Stimulated activated CD4-positive, alpha-beta T cell treated with anti-CD3 and anti-CD28 coated beads, TNF-alpha, amount 100 ng/mL, for 48 hours (primary cell): ENCODE data around the gene MEGF8.

ENCODE experiments used
- DNase-seq, 3 donors: peaks; one replicate each; pipeline ENCODE4 v3.0.0-alpha.2; 2020; ENCODE audit warnings: low read depth in 3 of 3

Gene MEGF8

DNA sequence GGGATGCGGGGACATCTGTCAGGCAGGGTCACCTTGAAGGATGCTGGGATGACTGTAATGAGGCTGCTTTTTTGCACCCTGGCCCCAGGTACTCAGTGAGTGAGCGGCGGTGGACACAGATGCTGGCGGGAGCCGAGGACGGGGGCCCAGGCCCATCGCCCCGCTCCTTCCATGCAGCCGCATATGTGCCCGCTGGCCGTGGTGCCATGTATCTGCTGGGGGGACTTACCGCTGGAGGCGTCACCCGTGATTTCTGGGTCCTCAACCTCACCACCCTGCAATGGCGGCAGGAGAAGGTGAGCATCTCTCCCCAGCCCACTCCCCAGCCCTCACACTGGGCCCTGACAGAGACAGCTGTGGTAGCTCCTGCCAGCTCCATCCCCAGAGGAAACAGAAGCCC, 31.3 kb downstream of the MEGF8 start:
- DNase-seq: no peak

DNA sequence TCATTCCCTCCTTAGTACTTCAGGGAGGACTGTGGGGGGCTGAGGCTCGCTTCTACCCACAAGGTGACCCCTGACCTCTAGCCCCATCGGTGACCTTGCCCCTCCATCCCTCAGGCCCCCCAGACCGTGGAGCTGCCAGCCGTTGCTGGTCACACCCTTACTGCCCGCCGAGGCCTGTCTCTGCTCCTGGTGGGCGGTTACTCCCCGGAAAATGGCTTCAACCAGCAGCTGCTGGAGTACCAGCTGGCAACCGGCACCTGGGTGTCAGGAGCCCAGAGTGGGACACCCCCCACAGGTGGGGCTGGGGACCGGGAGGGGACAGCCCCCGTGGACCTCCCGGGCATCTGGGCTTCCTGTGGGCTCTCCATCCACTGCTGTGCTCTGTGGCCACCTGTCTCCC, 31.9 kb downstream of the MEGF8 start:
- no peak for DNase-seq

DNA sequence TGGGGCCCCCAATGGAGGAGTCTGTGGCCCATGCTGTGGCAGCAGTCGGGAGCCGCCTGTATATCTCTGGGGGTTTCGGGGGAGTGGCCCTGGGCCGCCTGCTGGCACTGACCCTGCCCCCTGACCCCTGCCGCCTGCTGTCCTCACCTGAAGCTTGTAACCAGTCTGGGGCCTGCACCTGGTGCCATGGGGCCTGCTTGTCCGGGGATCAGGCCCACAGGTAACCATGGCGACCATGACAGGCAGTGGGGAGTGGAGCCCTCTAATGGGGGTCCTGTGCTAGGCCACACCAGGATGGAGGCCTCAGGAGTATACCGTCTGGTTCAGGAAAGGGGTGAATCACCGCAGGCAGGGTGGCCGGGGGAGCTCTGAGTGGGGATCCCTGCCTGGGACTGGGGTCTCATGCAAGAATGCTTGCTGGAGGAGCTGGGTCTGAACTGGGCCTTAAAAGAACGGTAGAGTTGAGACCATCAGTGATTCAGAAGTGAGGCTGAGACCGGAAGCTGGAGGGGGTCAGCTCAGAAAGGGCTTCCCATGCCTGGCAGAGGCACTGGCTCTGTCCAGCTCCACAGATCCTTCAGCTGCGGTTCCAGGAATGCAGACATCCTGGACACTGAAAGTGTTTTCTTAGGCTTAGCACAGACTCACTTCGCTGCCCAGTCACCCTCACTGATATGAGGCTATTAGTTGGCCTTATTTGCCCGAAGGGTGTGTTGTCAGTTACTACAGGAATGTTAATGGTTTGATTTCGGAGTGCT, 35.5 kb downstream of the MEGF8 start:
- no peak for DNase-seq

DNA sequence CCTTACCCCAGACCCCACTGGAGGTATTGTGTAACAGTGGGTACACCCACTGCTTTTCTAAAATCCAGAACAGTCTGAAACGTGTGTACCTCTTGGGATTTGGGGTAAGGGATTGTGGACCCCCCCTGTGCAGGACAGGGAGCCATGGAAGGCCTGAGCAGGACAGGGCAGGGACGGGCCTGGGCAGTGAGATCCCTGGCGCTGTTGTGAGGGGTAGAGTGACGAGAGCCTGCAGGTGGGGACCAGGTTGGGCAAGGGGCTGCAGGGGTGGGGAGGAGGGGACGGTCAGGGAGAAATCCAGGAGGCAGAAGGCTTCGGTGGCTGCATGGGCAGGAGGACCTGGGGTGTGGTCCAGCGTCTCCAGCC, 36.1 kb downstream of the MEGF8 start:
- no peak for DNase-seq

DNA sequence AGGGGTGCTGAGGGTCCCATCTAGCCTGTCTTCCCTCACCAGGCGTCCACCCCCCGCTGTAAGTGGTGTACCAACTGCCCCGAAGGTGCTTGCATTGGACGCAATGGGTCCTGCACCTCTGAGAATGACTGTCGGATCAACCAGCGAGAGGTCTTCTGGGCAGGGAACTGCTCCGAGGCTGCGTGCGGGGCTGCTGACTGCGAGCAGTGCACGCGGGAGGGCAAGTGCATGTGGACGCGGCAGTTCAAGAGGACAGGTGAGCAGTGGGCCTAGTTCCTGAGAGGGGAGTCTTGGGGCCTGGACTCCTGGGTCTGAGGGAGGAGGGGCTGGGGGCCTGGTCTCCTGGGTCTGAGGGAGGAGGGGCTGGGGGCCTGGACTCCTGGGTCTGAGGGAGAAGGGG, 36.9 kb downstream of the MEGF8 start:
- DNase-seq: no peak

DNA sequence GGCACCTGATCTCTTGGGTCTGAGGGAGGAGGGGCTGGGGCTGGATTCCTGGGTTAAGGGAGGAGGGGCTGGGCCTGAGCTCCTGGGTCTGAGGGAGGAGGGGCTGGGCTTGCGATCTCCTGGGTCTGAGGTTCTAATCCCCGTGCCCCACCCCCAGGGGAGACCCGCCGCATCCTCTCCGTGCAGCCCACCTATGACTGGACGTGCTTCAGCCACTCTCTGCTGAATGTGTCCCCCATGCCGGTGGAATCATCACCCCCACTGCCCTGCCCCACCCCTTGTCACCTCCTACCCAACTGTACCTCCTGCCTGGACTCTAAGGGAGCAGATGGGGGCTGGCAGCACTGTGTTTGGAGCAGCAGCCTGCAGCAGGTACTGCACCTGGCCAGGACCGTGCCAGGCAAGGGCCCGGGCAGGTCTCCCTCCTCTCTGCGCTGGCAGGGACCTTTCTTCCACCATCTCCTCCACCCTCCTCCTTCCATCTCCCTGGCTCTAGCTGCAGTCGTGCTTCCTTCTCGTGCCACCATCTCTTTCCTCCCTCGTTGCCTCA, 37.5 kb downstream of the MEGF8 start:
- DNase-seq: no peak

DNA sequence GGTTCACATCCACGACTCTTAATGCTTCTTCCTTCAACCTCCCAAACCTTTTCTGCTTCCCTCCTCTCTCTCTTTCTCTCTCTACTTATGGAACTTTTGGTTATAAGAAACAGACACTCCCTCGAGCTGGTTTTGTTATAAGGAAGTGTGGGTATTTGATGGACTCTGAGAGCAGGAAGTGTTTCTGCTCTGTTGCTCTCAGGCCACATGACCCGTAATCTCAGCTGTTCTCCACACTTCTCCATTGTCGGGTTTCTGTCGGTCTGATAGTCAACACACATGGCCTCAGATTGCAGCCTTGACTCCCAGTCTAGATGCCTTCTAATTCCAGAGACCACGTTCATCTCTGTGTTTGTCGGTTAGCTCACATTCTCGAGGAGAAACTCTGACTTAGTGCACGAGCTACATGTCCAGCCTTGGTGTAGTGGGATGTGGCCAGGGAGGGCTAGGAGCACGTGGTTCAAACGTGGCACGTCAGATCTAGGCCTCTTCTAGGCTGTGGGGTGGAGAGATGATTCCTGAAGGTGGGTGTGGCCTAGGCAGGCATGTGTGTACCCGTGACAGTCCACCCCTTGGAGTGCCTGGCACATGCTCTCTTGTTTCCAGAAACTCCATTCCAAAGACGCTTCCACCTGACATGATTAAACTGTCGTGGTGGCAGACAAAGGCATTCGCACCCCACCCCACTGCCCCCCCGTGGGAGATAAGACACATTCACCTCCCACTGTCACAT, 38.3 kb downstream of the MEGF8 start:
- DNase-seq: no peak

DNA sequence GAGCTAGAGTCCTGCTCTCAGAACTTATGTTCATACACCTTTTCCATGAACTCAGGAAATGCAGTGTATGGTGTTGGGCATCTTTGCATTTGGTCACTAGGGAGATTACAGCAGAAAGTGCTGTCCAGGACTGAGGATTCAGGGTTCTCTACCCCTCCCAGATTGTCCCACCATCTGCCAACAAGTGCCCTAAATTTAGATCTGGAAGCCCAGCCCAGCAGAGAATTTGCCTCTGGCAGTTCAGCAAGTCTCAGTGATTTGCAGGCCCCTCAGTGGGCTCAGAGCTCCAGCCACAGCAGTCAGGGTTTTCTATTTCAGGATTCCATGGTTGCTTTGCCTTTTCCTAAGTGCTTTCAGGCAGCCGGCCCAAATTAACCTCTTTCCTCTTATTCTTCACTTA, 41.2 kb downstream of the MEGF8 start:
- DNase-seq: no peak

DNA sequence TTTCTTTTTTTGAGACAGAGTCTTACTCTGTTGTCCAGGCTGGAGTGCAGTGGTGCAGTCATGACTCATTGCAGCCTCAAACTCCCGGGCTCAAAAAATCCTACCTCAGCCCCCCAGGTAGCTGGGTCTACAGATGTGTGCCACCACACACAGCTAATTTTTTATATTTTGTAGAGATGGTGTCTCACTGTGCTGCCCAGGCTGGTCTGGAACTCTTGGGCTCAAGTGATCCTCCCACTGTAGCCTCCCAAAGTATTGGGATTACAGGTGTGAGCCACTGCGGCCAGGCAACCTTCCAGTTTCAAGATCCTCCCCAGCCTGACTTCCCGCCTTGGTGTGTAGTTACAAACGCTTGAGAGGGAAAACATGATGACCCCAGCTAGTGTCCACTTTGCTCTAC, 42.5 kb downstream of the MEGF8 start:
- DNase-seq: no peak

DNA sequence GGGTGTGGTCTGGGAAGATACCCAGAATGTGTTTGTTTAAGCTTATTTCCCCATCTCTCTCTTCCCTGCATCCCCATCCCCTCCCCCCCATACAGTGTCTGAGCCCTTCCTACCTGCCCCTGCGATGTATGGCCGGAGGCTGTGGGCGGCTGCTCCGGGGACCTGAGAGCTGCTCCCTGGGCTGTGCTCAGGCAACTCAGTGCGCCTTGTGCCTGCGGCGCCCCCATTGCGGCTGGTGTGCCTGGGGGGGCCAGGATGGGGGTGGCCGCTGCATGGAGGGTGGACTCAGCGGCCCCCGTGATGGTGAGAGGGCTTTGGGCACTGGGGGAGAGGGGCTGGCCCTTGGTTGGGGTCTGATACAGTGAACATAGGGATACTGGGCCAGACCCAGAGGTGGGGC, 42.9 kb downstream of the MEGF8 start:
- DNase-seq: no peak

DNA sequence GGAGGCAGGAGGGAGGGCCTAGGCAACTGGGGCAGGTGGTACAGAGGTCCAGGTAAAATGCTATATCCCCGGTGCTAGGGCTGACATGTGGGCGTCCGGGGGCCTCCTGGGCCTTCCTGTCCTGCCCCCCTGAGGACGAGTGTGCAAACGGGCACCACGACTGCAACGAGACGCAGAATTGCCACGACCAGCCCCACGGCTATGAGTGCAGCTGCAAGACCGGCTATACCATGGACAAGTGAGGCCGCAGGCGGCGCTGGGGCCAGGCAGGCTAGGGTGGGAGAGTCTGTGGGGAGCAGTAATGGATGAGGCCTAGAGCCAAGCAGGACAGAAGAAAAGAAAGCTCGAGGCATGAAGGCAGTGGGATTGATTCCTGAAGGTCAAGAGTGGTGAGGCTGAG, 43.3 kb downstream of the MEGF8 start:
- DNase-seq: no peak

DNA sequence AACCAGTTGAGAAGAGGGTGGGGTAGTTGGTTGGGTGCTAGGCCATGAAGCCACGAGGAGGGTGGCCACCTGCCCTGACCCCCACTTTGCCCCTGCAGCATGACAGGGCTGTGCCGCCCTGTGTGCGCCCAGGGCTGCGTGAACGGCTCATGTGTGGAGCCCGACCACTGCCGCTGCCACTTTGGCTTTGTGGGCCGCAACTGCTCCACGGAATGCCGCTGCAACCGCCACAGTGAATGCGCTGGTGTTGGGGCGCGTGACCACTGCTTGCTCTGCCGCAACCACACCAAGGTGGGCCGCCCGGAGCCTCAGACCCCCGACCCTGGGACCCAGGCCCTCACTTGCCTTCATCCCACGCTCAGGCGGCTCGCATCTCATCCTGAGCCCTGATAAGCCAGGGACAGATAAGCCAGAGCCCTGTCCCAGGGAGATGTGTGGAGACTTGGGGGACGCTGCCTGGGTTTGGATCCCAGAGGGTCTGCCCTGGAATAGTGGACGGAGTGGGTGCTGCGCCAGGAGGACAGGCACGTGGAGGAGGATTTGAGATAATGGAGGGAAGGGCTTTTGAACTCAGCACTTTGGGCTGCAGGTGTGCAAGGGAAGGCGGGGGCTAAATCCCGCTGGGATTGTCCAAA, 44.1 kb downstream of the MEGF8 start:
- no peak for DNase-seq

DNA sequence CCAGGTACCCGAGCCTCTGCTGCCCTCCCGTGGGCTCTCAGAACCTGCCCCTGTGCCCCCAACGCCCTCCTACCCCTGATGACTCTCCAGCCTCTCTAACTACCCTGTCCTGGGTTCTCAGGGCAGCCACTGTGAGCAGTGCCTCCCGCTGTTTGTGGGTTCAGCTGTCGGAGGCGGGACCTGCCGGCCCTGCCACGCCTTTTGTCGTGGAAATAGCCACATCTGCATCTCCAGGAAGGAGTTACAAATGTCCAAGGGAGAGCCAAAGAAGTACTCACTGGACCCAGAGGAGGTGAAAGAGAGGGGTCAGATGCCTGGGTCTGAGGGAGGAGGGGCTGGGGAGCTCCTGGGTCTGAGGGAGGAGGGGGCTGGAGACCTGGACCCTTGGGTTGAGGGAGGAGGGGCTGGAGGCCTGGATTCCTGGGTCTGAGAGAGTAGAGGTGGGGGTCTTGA, 44.7 kb downstream of the MEGF8 start:
- DNase-seq: no peak

DNA sequence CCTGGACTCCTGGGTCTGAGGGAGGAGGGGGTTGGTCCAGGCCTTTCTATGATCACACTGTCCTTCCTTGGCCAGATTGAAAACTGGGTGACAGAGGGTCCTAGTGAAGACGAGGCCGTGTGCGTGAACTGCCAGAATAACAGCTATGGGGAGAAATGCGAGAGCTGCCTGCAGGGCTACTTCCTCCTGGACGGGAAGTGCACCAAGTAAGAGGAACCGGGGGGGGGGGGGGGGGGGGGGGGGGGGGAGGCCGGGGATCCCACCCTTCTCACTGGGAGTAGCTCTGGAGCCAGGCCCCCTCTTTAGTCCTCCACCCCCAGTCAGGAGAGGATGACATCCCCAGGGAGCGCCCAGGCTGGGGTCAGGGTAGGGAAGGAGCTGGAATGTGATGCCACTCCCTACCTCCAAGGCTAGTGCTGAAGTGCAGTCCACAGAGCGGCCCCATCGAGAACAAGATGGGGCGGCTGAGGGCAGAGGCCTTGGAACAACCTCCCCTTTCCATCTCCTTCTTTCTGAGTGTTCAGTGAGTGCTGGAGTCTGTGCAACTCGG, 45.3 kb downstream of the MEGF8 start:
- DNase-seq: no peak

DNA sequence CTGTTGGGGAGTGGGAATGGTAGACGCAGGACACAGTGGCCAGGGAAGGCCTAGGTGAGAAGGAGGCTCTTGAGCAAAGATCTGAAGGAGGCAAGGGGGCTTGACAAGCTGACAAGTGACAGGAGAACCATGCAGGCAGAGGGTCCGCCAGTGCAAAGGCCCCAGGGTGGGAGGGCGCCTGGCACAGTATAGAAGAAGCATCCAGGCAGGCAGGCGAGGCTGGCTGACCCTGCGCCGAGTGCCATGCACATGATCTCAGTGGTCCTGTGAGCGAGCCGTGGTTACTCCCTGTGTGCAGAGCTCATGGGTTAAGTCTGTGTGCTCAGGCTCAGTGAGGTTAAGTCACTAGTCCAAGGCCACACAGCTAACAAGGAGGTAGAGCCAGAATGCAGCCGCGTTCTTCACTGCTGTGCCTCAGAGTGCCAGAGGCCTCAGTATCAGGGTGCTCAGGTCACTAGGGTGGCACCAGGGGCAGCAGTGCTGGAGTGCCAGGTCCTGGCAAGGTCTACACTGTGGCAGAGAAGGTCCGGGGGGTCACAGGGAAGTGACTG, 49.5 kb downstream of the MEGF8 start:
- no peak for DNase-seq

DNA sequence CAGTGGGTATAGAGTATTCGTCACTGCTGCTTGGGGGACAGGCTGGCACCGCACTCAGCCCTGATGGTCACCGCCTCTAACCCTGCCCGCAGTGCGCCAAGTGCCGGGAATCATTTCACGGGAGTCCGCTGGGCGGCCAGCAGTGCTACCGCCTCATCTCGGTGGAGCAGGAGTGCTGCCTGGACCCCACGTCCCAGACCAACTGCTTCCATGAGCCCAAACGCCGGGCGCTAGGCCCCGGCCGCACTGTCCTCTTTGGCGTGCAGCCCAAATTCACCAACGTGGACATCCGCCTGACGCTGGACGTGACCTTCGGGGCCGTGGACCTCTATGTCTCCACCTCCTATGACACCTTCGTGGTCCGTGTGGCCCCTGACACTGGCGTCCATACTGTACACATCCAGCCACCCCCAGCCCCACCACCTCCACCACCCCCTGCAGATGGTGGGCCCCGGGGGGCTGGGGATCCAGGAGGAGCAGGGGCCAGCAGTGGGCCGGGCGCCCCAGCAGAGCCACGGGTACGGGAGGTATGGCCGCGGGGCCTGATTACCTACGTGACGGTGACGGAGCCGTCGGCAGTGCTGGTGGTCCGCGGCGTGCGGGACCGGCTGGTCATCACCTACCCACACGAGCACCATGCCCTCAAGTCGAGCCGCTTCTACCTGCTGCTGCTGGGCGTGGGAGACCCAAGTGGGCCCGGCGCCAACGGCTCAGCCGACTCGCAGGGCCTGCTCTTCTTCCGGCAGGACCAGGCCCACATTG, 50.2 kb downstream of the MEGF8 start:
- no peak for DNase-seq

DNA sequence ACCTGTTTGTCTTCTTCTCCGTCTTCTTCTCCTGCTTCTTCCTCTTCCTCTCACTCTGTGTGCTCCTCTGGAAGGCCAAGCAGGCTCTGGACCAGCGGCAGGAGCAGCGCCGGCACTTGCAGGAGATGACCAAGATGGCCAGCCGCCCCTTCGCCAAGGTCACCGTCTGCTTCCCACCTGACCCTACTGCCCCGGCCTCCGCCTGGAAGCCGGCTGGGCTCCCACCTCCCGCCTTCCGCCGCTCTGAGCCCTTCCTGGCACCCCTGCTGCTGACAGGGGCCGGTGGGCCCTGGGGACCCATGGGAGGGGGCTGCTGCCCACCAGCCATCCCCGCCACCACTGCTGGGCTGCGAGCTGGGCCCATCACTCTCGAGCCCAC, 50.7 kb downstream of the MEGF8 start:
- DNase-seq: no peak

DNA sequence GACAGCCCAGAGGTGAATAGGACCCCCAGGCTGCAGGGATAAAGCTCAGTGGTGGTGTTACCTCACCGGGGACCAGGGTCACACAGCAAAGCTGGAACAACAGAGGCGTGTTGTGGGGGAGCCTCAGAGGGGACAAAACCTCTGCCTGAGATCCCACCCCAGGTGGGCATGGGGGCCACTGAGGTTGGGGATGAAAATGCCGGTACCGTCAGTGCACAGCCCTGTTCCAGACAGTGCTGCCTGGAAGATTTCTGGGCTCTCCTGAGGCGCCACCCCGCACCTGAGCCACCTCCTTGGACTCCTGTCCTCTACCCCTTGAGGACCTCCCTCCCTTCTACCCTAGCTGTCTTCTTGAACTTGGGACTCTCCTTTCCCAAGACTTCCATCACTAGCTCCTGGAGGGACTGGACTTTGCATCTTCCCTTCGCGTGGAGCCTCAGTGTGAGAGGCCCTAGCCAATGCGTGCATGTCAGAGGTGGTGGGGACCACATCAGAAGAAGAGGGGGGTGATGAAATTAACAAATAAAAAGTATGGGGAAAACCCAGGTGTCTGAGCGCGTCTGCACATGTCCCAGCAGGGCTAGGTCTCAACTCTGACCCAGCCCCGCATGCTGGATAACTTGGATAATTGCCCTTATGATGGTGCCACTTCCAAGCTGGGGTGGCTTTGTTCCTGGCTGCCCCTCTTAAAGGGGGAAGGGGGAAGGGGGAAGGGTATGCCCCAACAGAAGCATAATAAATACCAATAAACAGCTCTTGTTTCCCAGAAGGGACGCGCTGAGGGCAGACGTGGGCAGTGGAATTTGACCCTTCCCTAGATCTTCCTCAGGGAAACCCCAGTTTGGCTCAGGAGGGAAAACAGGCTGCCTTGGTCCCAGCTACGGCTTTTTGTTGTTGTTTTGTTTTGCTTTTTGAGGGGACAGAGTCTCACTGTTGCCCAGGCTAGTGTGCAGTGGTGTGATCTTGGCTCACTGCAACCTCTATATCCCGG, 53.1 kb downstream of the MEGF8 start:
- DNase-seq: no peak

DNA sequence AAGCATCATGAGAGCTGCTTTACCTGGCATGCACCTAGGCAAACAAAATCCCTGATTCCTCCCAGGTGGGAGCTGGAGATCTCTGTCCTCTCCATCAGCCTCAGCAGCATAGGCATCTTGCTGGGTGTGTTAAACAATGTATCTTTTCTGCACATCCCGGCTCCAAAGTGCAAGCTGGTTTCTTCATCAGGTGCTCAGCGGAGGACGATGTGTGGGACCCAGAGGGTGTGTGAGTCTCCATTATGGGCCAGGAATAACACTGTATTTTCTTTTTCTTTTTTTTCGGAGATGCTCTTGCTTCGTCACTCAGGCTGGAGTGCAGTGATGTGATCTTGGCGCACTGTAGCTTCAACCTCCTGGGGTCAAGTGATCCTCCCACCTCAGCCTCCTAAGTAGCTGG, 54.7 kb downstream of the MEGF8 start:
- DNase-seq: no peak
